Measurements from ENCODE around the gene SIGLEC7.

Gene SIGLEC7

DNA sequence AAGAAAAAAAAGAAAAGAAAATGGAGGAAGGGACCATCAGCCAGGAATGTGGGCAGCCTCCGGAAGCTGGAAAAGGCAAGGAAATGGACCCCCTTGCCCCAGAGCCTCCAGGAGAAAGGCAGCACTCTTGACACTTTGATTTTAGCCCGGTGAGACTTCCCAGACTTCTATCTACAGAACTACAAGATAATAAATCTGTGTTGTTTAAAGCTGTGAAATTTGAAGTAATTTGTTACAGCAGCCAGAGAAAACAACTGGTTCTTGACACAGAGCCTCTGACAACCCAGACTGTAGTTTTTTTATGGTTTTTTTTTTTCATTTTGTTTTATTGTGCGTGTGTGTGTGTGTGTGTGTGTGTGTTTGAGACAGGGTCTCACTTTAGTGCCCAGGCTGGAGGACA lies 41.5 kb upstream of the SIGLEC7 start:
- Histone ChIP-seq H3K36me3 (ENCODE audit: control insufficient read depth, insufficient read depth, low read length) (peaks cover 31% of the 10 kb centered on the region), H3K27me3 (replicated peaks; ENCODE audit: control insufficient read depth, insufficient read depth, low read length, poor library complexity, severe bottlenecking) (no peaks in the 10 kb centered on the region), H3K4me1 (ENCODE audit: control insufficient read depth, insufficient read depth, low read length, poor library complexity, severe bottlenecking) (peaks cover 8% of the 10 kb centered on the region), H3K4me3 (ENCODE audit: insufficient read depth, low read depth, low read length, poor library complexity, severe bottlenecking) (no peak overlapping the region), H3K27ac (ENCODE audit: insufficient read depth, low read length, poor library complexity, severe bottlenecking) (no peak overlapping the region), H3K9me3 (ENCODE audit: control insufficient read depth, low read length) (no peaks in the 10 kb centered on the region)
- no peak for DNase-seq

DNA sequence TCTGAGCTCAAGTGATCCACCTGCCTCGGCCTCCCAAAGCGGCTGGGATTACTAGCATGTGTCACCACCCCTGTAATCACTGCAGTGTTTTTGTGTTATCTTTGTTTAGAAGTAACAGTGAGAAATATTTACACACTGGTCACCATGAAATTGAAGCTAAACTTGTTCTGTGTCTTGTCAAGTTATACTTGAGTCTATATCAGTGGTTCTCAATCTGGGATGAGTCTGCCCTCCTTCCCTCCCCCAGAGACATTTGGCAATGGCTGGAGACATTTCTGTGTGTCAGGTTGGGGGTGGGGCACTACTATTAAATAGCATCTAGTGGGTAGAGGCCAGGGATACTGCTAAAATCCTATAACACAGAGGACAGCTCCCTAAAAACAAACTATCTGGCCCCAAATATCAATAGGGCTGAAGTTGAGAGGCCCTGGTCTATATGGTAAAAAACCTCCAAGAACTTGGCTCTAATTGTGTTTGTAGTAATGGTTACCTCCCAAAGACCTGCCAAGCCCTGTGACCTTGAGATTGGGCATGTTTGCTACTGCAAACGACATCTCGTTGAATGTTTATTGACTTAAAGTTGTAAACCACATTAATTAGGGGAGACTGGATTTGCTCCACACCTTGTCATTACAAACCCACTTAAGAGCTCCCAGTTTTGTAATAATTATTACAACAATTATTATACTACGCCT lies 40.8 kb upstream of the SIGLEC7 start:
- Histone ChIP-seq H3K27me3 (replicated peaks; ENCODE audit: control insufficient read depth, insufficient read depth, low read length, poor library complexity, severe bottlenecking) (no peaks in the 10 kb centered on the region), H3K27ac (ENCODE audit: insufficient read depth, low read length, poor library complexity, severe bottlenecking) (no peak overlapping the region), H3K4me1 (ENCODE audit: control insufficient read depth, insufficient read depth, low read length, poor library complexity, severe bottlenecking) (peaks cover 8% of the 10 kb centered on the region), H3K9me3 (ENCODE audit: control insufficient read depth, low read length) (no peaks in the 10 kb centered on the region), H3K36me3 (ENCODE audit: control insufficient read depth, insufficient read depth, low read length) (peaks cover 31% of the 10 kb centered on the region), H3K4me3 (ENCODE audit: insufficient read depth, low read depth, low read length, poor library complexity, severe bottlenecking) (no peak overlapping the region)
- no peak for DNase-seq

DNA sequence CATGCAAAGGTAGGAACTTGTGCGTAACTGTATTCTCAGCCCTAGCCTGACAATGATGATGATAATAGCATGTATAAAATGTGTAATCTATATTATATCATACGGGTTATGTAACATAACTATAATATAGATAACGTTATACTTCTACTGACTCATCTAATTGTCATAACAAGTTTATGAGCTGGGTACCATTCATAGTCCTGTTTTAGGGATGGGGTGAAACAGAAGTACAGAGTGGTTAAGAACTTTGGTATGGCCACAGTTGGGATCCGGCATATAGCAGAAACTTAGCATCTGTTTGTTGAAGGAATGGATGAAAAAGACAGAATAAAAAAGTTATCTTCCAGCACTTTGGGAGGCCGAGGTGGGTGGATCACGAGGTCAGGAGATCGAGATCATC lies 39.1 kb upstream of the SIGLEC7 start:
- Histone ChIP-seq H3K4me1 (ENCODE audit: control insufficient read depth, insufficient read depth, low read length, poor library complexity, severe bottlenecking) (peaks cover 17% of the 10 kb centered on the region), H3K36me3 (ENCODE audit: control insufficient read depth, insufficient read depth, low read length) (peaks cover 31% of the 10 kb centered on the region)

DNA sequence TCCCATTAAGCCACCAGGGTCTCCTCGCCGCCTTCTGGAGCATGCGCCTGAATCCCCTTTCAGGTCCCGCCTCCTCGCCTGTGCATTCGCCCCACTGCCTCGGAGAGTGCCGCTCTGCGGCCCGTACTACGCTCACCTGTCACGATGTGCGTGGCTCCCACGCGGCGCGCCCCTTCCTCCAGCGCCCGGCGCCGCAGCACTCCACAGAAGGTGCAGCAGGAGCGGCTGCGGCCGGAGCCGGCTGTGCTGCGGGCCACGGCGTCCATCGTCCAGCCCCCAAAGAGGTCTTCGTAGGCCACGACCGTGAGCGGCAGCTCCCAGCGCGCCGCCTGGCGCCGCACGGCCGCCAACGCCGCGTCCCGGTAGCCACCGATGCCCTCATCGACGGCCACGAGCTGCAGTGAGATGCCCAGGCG lies 38.2 kb upstream of the SIGLEC7 start:
- Histone ChIP-seq H3K4me3 (ENCODE audit: insufficient read depth, low read depth, low read length, poor library complexity, severe bottlenecking) (no peak overlapping the region), H3K4me1 (ENCODE audit: control insufficient read depth, insufficient read depth, low read length, poor library complexity, severe bottlenecking) (peaks cover 21% of the 10 kb centered on the region), H3K27ac (ENCODE audit: insufficient read depth, low read length, poor library complexity, severe bottlenecking) (no peak overlapping the region)

More for the DNA sequence above, 39.1 kb upstream of the SIGLEC7 start:
- no peaks in the 10 kb centered on the region for H3K27me3 ChIP-seq (replicated peaks; ENCODE audit: control insufficient read depth, insufficient read depth, low read length, poor library complexity, severe bottlenecking)
- no peak overlapping the region for H3K4me3 ChIP-seq (ENCODE audit: insufficient read depth, low read depth, low read length, poor library complexity, severe bottlenecking)
- no peaks in the 10 kb centered on the region for H3K9me3 ChIP-seq (ENCODE audit: control insufficient read depth, low read length)
- no peak for DNase-seq
- no peak overlapping the region for H3K27ac ChIP-seq (ENCODE audit: insufficient read depth, low read length, poor library complexity, severe bottlenecking)

DNA sequence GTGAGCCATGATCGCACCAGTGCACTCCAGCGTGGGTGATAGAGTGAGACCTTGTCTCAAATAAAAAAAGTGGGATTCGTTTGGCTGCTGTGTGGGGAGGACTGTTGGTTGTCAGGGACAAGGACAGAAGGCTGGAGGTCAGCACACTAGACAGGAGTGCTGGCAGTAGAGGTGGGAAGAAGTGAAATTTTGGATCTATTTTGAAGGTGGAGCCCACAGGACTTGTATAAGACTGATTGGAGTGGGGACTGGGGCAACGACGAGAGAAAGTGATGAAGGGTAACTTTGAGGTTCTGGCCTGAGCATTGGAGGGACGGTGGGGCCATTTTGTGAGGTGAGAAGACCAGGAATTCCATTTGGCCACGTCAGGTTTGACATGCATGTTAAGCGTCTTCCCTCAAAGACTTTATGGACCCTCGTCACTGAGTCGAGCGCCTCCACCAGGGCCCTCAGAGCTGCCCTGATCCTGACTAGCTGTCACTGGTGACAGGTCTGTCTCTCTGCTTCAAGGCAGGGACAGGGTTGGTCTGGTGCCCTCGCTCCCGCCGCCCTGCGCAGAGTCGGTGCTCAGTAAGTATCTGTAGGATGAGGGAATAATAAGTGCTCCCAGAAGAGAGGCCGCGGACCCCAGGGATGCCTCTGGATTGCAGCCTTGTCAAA lies 34.6 kb upstream of the SIGLEC7 start:
- no peak for DNase-seq
- H3K27ac ChIP-seq (ENCODE audit: insufficient read depth, low read length, poor library complexity, severe bottlenecking) = peak overlapping the region; percentile 73
- H3K36me3 ChIP-seq (ENCODE audit: control insufficient read depth, insufficient read depth, low read length) = peaks cover 12% of the 10 kb centered on the region
- H3K27me3 ChIP-seq (replicated peaks; ENCODE audit: control insufficient read depth, insufficient read depth, low read length, poor library complexity, severe bottlenecking) = no peaks in the 10 kb centered on the region
- H3K9me3 ChIP-seq (ENCODE audit: control insufficient read depth, low read length) = no peaks in the 10 kb centered on the region
- peaks cover 22% of the 10 kb centered on the region for H3K4me1 ChIP-seq (ENCODE audit: control insufficient read depth, insufficient read depth, low read length, poor library complexity, severe bottlenecking)
- H3K4me3 ChIP-seq (ENCODE audit: insufficient read depth, low read depth, low read length, poor library complexity, severe bottlenecking) = peak overlapping the region; percentile 62

More for the DNA sequence above, 38.2 kb upstream of the SIGLEC7 start:
- H3K36me3 ChIP-seq (ENCODE audit: control insufficient read depth, insufficient read depth, low read length) = peaks cover 31% of the 10 kb centered on the region
- no peaks in the 10 kb centered on the region for H3K9me3 ChIP-seq (ENCODE audit: control insufficient read depth, low read length)
- H3K27me3 ChIP-seq (replicated peaks; ENCODE audit: control insufficient read depth, insufficient read depth, low read length, poor library complexity, severe bottlenecking) = no peaks in the 10 kb centered on the region
- no peak for DNase-seq

DNA sequence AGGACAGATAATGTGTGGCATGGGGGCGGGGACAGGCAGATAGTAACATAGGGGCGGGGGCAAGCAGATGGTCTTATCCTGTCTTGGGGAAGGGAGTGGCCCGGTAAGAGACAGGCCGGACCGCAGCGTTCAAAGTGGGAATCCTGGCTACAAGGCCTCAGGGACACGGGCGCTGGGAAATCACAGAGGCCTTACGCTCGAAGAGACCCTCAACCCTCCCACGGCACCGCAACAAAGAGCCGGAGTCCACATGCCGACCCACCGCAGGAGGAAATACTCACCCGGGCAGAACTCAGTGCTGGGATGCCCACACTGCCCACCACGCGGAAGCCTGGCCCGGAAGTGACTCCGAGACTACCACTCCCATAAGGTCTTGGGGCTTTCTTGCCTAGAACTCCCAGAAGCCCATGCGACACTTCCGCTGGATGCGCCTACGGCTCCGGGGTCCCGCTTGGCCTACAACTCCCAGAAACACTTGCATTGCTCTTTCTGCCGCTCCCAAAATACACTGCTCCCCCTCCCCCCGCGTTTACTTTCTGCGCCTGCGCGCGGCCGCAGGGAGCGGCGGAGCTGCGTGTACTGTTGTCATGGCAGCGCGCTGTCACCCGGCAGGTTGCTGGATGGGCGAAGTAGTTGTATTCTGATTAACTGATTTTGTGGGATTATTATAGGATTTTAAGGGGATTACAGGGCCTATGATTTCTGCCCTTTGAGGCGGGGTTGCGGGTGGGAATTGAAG lies 33.9 kb upstream of the SIGLEC7 start, which contains the start of gene CTU1:
TSS of gene CTU1 (minus strand) at position 344 of the 739 bp plus-strand sequence. CDS start 3,840 bp downstream, outside the sequence.
- H3K4me1 ChIP-seq (ENCODE audit: control insufficient read depth, insufficient read depth, low read length, poor library complexity, severe bottlenecking) = peaks cover 22% of the 10 kb centered on the region

DNA sequence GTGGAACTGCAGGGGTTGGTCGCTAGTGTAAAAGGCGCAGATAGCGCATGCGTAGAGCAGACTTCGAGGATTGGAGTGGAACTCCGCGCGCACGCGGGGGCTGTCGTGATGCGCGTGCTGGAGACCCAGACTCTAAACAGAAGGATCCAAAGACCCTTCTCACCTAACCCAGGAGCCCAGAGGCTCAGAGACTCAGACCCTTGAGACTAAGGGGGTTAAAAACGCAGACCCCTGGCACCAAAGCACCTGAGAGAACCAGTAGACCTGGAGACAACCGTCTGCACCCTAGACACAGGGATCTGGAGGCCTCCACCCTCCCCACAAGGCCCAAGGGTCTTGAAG lies 33.3 kb upstream of the SIGLEC7 start:
- Histone ChIP-seq H3K36me3 (ENCODE audit: control insufficient read depth, insufficient read depth, low read length) (peaks cover 2% of the 10 kb centered on the region), H3K4me1 (ENCODE audit: control insufficient read depth, insufficient read depth, low read length, poor library complexity, severe bottlenecking) (peaks cover 22% of the 10 kb centered on the region), H3K27ac (ENCODE audit: insufficient read depth, low read length, poor library complexity, severe bottlenecking) (peak overlapping the region; percentile 73), H3K4me3 (ENCODE audit: insufficient read depth, low read depth, low read length, poor library complexity, severe bottlenecking) (peak overlapping the region; percentile 62), H3K27me3 (replicated peaks; ENCODE audit: control insufficient read depth, insufficient read depth, low read length, poor library complexity, severe bottlenecking) (no peaks in the 10 kb centered on the region), H3K9me3 (ENCODE audit: control insufficient read depth, low read length) (no peaks in the 10 kb centered on the region)
- DNase-seq = no peak

More for the DNA sequence above, 33.9 kb upstream of the SIGLEC7 start, which contains the start of gene CTU1:
- Histone ChIP-seq H3K36me3 (ENCODE audit: control insufficient read depth, insufficient read depth, low read length) (peaks cover 6% of the 10 kb centered on the region), H3K27ac (ENCODE audit: insufficient read depth, low read length, poor library complexity, severe bottlenecking) (peak within 1 kb of the TSS; percentile 73), H3K4me3 (ENCODE audit: insufficient read depth, low read depth, low read length, poor library complexity, severe bottlenecking) (peak within 1 kb of the TSS; percentile 62), H3K9me3 (ENCODE audit: control insufficient read depth, low read length) (no peaks in the 10 kb centered on the region), H3K27me3 (replicated peaks; ENCODE audit: control insufficient read depth, insufficient read depth, low read length, poor library complexity, severe bottlenecking) (no peaks in the 10 kb centered on the region)
- DNase-seq = peak; percentile 96 to 98 (median 98)

DNA sequence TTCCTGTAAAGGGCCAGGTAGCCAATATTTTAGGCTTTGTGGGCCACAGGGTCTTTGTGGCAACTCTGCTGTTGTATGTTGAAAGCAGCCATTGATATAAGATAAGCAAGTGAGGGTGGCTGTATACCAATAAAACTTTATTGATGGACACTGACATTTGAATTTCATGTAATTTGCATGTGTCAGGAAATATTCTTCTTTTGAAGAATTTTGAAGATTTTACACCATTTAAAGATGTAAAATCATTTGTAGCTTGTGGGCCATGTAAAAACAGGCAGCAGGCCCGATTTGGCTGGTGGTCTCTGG lies 31.5 kb upstream of the SIGLEC7 start:
- H3K4me3 ChIP-seq (ENCODE audit: insufficient read depth, low read depth, low read length, poor library complexity, severe bottlenecking) = no peak overlapping the region
- H3K36me3 ChIP-seq (ENCODE audit: control insufficient read depth, insufficient read depth, low read length) = no peaks in the 10 kb centered on the region
- no peak for DNase-seq
- no peak overlapping the region for H3K27ac ChIP-seq (ENCODE audit: insufficient read depth, low read length, poor library complexity, severe bottlenecking)
- no peaks in the 10 kb centered on the region for H3K27me3 ChIP-seq (replicated peaks; ENCODE audit: control insufficient read depth, insufficient read depth, low read length, poor library complexity, severe bottlenecking)
- peaks cover 19% of the 10 kb centered on the region for H3K4me1 ChIP-seq (ENCODE audit: control insufficient read depth, insufficient read depth, low read length, poor library complexity, severe bottlenecking)
- H3K9me3 ChIP-seq (ENCODE audit: control insufficient read depth, low read length) = no peaks in the 10 kb centered on the region

DNA sequence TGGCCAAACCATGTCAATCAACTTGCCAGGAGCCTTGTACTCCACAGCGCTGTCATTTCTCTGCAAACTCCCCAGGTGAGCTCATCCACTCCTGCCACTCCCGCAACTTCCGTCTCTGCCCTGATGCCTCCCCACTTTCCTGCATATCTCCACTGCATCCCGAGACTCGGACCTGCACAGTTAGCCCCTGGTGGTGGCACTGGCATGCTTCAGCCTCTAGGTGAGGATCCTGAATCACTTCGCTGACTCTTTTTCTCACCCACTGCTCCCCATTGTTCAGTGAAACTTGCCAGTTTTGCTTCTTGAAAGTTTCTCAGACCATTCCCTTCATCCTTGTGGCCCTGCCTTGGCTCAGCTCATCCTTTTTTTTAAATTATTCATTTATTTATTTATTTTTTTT lies 30.5 kb upstream of the SIGLEC7 start:
- no peaks in the 10 kb centered on the region for H3K27me3 ChIP-seq (replicated peaks; ENCODE audit: control insufficient read depth, insufficient read depth, low read length, poor library complexity, severe bottlenecking)
- peaks cover 19% of the 10 kb centered on the region for H3K4me1 ChIP-seq (ENCODE audit: control insufficient read depth, insufficient read depth, low read length, poor library complexity, severe bottlenecking)

More for the DNA sequence above, 30.5 kb upstream of the SIGLEC7 start:
- no peaks in the 10 kb centered on the region for H3K36me3 ChIP-seq (ENCODE audit: control insufficient read depth, insufficient read depth, low read length)
- no peak overlapping the region for H3K27ac ChIP-seq (ENCODE audit: insufficient read depth, low read length, poor library complexity, severe bottlenecking)
- DNase-seq = no peak
- H3K9me3 ChIP-seq (ENCODE audit: control insufficient read depth, low read length) = no peaks in the 10 kb centered on the region
- H3K4me3 ChIP-seq (ENCODE audit: insufficient read depth, low read depth, low read length, poor library complexity, severe bottlenecking) = no peak overlapping the region

All from effector memory CD4-positive, alpha-beta T cell (primary cell).